ENCODE results near the gene CLK4.

- no peak for TF ChIP-seq POLR2A (IDR thresholded peaks at IDR 0.05)
- TF ChIP-seq EP300 (IDR thresholded peaks at IDR 0.05) = no peak
Observed at GRCh38 chr5:178619390-178619789, 7.5 kb downstream of the CLK4 start.

Data from tibial nerve (tissue), 3 donors.